GDM1 (cell line): ENCODE data around the gene SPATA2L.
A peak's percentile ranks its signal among the peaks of the same experiment; 100 is the strongest.

Experiments
- DNase-seq: peaks from one replicate; lab custom pipeline; 2025; lab: John Stamatoyannopoulos, UW

SPATA2L gene

DNA sequence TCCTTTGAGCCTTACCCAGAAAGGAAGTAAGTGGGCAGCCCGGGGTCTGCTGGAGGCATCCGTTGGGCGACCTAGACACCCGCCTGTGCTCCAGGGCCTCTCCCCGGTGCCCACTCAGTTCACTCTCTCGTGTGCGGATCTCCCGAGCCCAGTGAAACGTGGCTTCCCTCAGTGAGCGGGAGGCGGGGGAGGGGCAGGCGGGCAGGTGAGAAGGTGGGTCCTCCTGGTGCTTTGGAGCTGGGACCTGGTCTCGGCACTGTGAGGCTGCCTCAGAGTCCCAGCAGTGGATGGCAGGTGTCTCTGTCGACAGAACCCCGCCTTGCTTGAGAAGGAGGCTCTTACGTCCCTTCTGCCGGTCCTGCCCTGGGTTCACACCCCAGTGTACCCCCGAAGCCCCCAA is 27.8 kb upstream of the SPATA2L start:
- no peak for DNase-seq

DNA sequence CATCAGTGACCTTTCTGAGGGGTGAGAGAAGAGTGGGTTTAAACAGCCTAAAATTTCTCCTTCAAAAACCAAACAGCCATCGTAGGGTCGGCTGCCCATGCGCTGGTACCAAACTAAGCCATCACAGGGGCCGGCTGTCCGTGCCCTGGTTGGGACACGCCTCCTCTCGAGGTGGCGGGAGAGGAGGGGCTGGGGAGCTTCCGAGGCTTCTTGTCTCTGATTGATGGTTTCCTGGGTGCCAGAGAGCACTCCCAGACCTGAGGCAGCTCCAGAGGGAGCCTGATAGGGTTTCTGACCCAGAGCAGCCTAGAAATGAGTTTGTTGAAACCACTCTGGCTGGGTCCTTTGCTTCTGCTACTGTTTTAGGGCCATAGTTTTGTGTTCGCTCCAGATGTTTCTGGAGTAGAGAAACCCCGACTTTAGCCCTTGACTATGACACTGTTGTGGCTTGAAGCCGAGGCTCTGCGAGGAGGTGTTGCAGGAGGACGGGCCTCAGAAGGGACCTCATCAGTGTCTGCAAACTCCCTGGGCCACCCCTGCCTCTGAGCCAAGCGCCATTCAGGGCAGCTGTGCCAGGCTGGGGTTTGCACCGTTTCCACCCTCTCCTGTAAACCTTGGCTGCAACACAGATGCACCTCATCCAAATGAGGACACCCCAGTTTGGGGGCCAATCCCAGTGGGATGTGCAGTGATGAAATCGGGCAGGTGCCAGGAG is 26.1 kb upstream of the SPATA2L start:
- DNase-seq = no peak

DNA sequence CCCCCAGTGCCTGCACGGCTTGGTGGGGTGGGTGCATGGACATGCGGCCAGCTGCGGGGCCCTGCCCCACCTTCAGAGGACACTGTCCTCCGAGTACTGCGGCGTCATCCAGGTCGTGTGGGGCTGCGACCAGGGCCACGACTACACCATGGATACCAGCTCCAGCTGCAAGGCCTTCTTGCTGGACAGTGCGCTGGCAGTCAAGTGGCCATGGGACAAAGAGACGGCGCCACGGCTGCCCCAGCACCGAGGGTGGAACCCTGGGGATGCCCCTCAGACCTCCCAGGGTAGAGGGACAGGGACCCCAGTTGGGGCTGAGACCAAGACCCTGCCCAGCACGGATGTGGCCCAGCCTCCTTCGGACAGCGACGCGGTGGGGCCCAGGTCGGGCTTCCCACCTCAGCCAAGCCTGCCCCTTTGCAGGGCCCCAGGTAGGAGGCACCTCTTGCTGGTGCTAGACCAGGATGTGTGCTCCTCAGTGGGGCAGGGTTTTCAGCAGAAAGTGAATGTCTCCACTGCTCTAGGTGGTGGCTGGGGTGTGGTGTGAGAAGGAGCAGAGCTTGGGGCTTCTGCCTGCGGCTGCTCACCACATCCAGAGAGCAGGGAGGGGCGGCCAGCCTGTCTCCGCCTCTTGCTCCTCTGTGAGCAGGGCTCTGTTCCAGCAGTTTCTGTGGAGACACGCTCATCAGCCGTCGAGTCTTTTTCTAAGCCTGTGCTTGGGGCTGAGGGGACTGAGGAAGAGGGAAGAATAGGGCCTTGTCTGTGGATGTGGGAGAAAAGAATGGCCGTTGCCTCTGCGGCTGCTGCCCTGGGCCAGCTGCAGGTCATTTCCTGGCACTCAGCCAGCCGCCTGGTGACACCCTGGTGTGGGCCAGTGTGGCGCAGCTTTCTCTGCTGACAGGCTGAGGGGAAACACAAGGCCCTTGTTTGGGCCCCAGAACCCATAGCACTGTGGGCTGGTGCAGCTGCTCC is 22.1 kb upstream of the SPATA2L start:
- DNase-seq = no peak

DNA sequence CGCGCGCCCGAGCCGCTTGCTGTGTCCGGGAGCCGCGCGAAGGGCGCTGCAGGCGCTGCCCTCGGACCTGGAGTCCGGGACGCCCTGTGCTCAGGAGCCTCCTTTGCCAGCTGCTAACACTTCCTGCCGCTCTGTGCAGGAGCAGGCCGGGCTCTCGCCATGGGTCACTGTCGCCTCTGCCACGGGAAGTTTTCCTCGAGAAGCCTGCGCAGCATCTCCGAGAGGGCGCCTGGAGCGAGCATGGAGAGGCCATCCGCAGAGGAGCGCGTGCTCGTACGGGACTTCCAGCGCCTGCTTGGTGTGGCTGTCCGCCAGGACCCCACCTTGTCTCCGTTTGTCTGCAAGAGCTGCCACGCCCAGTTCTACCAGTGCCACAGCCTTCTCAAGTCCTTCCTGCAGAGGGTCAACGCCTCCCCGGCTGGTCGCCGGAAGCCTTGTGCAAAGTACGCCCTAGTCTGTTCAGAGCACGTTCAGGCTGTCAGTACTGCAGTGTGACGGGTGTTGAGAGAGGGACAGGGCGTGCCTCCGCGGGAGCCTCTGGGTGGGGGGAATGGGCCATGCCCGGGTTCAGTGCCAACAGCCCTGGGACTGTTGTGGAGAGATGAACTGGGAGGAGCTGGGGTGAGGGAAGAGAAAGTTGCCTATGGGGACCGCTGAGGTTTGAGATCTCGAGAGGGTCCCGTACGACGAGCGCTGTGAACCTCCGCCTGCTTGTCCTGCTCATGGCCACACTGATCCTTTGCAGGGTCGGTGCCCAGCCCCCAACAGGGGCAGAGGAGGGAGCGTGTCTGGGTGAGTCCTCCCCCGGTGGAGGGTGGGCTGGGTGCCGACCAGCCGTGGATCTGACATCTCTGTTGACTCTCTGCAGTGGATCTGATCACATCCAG is 21.1 kb upstream of the SPATA2L start:
- DNase-seq = no peak

DNA sequence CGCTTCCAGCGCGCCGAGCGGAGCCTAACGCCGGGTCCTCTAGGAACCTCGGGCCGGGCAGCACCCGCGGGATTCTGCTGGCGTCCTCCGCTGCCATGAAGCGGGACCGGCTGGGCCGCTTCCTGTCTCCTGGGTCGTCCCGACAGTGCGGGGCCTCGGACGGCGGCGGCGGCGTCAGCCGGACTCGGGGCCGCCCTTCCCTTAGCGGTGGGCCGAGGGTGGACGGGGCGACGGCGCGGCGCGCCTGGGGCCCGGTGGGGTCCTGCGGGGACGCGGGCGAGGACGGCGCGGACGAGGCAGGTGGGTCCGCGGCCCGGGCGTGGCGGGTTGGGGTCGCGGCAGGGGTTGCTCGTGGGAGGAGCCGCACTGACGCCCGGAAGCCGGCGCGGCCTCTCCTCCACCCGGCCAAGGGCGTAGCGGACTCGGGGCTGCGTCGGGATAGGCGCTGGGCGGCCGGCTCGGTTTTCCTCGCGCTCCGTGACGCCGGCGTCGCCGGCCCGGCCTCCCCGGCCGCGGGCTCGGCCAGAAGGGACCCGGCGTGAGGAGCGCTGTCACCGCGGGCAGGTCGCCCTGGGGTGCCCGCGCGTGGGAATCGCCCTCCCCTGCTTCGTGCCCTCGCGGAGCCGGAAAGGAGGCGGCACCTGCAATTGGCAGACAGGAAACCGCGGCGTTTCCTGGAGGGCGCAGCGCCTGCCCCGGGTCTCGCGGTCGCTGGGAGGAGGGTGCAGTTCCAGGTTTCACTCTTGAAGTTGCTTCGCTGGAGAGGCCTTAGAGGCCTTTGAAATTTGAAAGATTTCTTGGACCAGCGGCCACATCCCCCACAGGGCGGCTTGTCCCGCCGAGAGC is 20.3 kb upstream of the SPATA2L start:
- DNase-seq = peak; percentile 85

DNA sequence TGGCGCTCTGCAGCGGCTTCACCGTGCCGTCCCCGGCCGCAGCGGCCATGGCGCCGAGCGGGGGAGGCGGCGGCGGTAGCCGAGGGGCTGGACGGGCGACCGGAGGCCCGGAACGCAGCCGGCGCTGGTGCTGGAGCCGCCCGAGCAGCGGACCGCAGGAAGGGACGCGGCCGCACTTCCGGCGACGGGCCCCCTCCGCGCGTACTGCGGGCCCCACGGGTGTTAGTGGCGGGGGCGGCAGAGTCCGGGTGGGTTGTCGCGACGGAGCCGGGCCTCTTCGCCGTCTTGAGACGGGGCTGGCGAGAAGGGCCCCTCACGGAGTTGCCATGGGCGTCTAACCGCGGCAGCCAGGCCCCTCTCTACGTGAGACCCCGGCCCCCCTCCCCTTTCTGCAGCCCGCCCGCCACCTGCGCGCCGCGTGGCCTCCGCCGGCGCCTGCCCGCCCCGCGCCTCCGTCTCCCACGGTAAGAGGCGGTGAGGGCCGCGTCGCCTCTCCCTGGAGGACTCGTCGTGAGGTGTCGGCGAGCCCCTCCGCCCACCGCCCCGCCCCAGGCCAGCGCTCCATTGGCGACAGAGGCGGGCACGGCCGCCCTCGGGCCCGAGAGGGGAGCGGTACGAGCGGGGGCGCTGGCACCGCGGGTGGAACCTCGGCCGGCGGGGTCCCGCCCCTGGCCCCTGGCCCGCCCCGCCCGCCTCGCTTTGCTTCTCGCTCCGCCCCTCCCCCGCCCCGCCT is 19.5 kb upstream of the SPATA2L start, which contains the start of the genes VPS9D1 and ZNF276:
Gene VPS9D1, minus strand, starts transcription at position 86 of the 733 bp plus-strand sequence. Its CDS starts 37 bp downstream, at position 49.
Gene ZNF276, plus strand, starts transcription at position 725 of the 733 bp plus-strand sequence. CDS start 104 bp downstream, outside the sequence.
- DNase-seq = peak; percentile 75

DNA sequence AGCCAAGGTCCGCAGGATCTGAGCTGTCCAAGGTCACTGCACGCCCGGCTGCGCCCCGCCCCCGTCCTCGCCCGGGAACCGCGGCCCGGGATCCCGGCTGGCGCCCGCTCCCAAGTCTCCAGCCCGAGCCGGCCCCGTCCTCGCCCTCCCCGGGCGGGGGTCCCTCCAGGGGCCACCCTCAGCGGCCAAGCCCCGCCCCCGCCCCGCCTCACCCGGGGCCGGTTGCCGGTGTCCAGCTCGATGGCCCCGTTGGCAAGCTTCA is 19.0 kb upstream of the SPATA2L start:
- DNase-seq = no peak

DNA sequence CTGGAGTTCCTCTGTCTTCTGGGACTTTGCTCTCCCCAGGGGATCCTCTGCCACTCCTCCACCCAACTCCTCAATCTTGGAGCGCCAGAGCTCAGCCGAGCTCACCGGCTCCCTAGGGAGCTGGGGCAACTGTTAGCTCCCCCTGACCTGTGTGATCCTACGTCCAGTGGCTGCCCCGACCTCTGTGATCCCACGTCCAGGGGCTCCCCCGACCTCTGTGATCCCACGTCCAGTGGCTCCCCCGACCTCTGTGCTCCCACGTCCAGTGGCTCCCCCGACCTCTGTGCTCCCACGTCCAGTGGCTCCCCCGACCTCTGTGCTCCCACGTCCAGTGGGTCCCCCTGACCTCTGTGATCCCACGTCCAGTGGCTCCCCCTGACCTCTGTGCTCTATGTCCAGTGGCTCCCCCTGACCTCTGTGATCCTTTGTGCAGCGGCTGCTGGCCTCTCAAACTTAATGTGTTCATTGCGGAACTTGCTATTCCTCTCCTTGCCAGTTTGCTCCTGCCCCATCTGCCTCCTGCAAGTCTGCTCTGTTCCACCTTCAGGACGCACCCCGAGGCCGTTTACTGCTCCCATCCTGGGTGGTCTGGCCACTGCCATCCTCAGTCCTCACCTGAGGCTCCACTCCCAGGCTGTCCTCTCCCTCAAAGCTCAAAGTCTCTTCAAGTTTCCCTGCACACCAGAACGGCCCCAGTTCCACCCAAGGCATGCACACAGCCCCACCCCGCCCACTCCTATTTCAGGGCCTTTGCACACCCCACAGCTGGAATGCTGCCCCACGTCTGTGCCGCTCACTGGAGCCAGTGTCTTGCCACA is 16.4 kb upstream of the SPATA2L start:
- no peak for DNase-seq

DNA sequence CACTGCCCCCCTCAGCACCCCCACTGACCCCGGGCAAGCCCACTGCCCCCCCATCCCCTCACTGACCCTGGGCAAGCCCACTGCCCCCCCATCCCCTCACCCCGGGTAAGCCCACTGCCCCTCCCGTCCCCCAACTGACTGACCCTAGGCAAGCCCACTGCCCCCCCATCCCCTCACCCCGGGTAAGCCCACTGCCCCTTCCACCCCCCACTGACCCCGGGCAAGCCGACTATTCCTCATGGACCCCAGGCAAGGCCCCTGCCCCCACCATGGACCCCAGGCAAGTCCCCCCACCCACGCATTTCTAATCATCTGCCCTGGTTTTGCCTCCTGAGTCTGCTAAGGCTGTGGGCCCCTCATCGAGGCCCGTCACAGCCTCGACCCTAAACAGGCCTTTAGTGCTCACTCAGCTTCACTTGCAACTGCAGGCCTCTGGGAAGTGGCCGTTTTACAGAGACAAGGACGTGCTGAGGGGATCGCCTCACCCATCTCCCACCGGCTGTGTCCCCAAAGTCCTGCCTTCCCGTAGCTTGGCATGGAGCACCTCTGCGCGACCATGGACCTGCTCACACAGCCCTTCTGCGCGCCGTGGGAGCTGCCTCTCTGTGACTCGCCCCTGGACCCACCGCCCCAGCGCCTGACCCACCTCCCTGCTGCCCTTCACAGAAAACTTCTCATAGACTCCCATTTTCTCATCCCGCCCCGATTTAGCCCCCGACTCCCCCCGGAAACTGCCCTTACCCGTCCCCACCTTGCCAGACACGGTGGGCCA is 15.6 kb upstream of the SPATA2L start:
- DNase-seq = no peak

DNA sequence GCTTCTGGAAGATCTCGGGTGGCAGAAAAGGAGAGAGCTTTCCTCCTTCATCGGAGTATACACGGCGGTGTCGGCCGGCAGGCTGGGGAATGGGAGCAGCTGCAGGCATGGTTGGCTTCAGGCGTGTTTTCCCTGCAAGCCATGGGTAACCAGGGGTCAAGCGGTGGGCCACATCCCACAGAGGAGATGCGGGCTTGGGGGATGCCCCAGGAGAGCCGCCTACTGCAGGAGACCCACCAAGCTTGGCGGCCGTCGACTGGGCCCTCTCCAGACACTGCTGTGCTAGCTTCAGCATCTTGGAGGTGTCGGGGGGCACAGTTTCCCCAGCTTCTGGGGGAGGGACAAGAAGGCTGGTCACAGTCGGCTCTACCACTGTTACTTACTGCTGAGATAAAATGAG is 15.0 kb upstream of the SPATA2L start:
- DNase-seq = no peak

DNA sequence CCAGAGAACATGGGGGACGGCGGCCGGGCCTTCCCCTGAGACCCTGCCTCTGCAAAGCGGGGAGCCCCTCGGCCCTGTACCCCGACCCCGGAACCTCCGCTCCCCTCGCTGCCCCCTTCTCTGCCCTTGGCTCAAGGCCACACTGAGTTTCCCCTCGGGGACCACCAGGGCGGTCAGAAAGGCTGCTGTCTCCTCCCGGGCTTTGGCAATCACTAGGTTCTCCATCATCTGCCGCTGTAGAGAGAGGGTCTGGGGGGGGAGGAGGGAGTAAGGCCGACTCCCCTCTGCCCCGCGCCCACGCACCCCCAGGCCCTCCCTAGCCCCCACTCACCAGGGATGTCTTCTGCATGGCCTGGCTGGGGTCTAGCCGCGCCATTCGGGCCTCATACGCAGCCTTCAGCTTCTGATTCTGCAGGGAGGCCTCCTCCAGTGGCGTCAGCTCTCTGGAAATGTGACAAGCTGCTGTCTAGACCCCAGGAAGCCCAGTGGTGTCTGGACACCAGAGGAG is 10.8 kb upstream of the SPATA2L start:
- no peak for DNase-seq

DNA sequence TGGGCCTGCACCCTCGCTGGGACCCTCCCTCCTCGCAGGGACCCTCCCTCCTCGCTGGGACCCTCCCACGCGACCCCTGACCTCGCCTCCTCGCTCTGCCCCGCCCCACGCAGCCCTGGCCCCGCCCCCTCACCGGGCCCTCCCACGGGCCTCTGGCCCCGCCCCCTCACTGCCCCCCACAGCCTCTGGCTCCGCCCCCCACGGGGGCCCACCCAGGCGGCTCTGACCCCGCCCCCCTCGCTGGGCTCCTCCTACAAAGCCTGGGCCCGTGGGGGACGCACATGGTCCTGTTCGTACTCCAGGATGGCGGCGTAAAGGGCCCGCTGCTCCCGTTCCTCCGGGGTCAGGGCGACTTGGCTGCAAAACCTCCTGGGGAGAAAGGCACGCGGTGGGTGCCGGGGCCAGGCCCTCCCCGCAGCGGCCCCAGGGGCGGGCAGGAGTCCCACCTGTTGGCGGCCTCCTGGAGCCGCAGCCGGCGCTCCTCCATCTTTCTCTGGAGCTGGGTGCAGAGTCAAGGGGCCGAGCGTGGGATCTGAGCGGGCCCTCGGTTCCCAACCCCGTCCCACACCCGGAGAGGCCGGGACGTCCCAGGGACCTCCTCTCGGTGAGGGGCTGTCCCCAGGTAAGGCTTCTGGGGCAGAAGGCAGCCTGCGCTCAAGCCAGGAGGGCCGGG is 10.2 kb upstream of the SPATA2L start:
- DNase-seq = peak; percentile 59

DNA sequence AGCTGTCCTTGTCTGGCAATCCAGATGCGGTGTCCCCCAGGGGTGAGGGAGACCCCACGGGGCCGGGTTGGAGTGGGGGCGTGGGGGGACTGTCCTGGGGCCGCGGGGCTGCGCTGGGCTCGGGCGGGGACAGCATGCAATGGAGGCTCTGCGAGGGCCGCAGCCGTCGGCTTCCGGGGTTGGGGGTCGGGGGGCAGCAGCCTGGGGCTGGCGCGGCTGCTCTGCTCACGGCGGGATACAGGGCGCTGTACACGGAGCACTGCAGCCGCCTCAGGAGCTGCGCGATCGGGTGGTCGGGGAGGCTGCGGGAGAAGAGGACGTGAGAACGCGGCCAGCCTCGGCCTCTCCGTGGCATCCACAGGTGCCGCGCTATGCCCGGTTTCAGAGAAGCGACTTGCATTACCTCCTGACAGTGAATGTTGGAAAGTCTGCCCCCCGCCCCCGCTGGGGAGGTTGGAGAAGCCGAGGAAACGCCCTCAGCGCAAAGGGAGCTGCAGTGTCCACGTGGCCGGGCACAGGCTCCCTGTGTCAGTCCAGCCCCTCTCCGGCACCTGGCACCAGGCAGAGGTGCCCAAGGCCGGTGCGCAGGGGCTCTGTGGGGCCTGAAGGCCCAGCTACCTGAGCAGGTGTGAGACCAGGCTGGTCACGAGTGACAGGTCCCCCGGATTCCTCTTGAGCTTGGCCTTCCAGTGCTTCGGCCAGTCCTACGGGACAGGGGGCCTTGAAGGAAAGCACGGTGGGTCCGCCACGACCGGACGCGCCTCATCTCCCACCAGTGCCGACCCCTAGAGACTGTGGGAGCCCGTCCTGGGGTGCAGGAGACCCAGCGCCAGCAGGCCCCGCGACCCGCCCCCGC is 9.4 kb upstream of the SPATA2L start:
- DNase-seq = no peak

DNA sequence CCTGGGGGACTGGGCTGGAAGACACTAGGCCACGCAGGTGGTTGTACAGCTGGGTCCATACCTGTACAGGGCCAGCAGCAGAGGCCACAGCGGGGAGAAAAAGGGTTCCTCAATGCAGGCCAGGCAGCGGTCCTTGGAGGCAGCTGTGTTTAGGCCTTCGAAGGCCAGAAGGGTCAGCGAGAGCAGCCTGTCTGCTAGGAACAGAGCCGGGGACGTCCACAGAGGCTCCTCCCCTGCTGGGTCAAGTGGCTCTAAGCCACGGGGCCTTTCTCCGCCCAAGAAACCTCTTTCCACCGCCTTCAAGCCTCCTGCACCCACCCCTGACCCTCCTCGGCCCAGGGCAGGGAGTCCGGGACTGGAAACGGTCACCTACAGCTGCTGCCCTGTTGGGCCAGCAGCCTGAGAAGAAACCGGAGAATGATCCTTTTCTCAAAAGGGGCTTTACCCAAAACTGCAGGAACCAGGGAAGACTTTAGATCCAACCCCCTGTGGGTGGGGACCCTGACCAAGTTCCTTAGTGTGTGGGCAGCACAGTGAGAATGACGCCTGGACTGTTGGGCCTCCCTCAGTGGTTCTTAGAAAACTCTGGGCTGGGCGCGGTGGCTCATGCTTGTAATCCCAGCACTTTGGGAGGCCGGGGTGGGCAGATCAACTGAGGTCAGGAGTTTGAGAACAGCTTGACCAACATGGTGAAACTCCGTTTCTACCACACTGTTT is 8.4 kb upstream of the SPATA2L start:
- no peak for DNase-seq

DNA sequence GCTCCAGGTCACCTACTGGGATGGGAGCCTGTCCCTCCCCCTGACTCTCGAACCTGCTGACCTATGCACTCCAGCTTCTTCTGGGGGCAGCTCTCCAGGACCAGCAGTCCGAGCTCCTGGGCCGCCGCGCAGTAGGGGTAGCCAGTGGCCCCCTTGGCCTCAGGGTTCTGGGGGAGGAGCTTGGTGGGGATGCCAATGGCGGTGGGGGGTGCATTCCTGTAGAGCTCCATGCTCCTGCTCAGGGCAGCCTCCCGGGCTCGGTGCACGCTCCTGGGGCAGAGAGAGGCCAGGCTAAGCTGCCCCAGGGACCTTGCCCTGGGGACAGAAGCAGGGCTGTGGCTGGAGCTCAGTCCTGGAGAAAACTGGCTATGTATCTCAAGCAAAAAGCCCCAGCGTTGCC is 7.7 kb upstream of the SPATA2L start:
- no peak for DNase-seq

DNA sequence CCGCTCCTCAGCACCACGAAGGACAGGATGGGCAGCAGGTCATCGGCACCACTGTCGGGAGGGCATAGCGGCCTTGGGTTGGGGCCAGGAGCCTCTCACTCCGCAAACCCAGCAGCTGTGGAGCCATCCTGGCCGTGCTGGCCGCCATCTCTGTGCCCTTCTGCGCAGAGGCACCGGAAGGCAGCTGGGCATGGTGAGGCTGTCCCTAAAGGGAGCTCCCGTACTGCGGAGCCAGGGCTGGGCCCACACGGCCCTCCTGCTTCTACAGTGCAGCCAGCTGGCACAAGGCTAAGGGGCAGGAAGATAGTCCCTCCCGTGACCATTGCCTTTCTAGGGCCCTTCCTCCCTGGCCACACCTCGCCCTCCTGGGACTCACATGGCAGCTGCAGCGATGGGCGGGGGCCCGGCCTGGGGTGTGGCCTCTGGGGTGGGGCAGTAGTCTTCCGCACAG is 7.0 kb upstream of the SPATA2L start:
- DNase-seq = no peak
